Hematopoietic multipotent progenitor cell treated with erythropoietin and hydrocortisone succinate and interleukin-3 and kit ligand, for 6 days (in vitro differentiated cells): Measurements from ENCODE around the gene KSR1.

Source experiments
- DNase-seq: peaks from one replicate; pipeline ENCODE4 v3.0.0-alpha.2; 2015

Gene KSR1

GRCh38 chr17:27558341-27558740, 102.1 kb downstream of the KSR1 start:
- DNase-seq: no peak

- DNase-seq: peak; percentile 45
Measured at GRCh38 chr17:27558842-27559505, 102.7 kb downstream of the KSR1 start.

DNA sequence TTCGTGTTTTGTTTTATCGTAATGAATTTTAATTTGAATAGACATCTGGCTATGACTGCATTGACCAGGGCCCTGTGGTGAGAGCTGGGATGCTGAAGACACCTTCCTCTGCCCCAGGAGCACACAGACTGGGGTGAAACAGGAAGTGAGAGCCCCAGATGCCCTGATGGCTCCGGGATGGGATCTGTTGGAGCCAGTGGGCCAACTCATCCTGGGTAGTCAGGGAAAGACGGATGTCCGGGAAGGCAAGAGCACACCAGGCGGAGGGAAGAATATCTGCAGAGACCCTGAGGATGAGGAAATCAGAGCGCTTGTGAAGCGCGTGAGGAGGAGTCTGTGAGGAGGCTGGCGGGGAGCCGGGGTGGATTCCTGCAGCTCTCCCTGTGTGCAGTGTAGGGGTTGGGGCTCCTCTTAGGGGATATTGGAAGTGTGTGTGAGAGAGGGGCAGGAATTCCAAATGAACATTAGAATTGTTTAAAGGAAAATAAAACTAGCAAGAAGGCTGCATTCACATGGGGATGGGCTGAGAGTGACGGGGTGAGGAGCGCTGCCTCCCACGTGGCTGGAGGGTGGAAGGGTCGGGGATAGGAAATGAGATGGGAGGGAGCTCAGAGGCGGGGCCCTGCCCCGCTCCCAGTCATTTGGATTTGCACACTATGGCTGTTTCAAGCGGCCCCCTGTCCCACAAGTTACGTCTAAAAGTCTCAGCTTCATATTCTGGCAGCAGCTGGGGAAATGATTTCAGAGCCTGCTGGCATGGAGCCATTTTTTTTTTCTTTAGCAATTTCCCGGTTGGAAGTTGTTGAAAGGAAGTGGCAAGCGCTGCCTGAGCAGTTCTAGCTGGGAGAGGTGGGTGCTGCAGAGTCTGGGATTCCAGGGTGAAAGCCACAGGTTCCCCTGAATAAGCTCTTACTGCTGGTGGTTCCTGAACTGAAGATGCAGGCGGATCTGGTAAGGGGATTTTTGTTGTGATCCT, 103.5 kb downstream of the KSR1 start:
- DNase-seq: peak; percentile 49

GRCh38 chr17:27560668-27561067, 104.4 kb downstream of the KSR1 start:
- no peak for DNase-seq

DNA sequence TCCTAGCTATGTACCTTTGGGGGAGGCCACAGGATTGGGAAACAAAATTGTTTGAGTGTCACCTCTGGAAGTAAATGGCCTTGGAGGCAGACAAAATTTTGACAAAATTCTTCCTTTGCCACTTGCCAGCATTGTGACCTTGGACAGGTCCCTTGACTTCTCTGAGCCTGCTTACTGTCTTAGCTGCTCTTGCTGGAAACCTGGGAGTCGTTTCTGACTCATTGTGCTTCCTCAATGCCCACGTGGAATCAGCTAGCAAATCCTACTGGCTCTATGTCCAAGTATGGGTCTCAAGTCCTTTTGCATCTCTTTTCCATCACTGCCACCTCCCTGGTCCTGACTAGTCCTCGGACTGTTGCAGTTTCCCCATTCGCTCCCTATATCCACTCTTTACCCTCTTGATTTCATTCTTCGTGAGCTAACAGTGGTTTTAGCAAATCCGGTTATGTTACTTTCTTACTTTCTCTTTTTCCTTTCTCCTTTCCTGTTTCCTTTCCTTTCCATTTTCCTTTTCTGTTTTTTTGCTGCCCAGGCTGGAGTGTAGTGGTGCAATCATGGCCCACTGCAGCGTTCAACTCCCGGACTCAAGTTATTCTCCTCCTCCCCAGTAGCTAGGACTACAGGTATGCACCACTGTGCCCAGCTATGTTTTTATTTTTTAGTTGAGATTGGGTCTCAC, 106.7 kb downstream of the KSR1 start:
- DNase-seq: no peak

DNA sequence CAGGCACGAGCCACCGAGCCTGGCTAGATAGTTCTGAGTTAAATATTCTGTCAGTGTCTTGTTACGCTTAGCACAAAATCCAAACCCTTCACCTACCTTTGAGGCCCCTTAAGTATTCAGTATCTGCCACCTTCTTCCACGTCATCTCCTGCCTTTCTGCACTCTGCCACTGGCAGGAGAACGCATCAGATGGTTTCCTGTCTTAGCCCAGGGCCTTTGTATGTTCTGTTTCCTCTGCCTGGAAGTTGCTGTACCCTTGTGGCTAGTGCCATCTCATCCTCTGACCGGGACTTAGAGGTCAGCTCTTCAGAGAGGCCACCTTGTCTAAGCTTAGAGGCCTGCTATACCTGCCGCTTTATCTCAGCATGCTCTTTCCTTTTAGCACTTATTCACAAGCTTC, 107.3 kb downstream of the KSR1 start:
- no peak for DNase-seq

GRCh38 chr17:27564463-27564862, 108.2 kb downstream of the KSR1 start:
- peak; percentile 66 for DNase-seq

DNA sequence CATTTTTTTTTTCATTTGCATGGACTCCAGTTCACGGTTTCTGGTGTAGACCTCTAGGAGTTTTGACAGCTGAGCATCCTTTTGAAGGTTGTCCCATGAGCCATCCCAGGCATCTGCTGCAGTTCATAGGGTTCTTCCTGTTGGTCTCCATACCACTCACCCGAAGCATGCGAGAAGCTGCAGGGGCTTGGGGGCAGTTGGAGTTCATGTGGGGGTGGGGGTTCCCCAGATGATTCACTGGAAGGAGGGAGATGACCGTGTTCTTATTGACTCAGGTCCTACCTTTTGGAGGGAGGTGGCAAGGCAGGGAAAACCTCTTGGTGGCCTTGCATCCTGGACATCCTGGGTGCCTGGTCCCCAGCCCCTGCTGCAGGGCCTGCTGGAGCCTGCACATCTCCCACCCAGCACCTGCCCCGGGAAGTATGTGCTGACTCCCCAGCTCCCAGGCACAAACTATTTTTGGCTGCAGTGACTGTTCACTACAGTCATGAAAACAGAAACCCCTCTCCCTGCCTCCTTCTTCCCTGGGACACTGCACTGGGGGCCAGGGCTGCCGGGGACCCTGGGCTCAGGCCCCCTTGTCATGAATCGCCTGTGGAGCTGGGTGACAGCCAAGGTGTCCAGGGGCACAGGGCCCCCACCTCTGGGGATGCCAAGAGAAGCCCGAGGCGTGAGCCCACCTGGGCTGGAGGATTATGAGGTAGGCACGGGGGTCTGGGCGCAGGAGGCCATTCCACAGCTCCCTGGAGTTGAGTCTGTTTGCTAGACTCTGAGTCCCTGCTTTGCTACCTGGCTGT, 109.8 kb downstream of the KSR1 start:
- DNase-seq: no peak

DNA sequence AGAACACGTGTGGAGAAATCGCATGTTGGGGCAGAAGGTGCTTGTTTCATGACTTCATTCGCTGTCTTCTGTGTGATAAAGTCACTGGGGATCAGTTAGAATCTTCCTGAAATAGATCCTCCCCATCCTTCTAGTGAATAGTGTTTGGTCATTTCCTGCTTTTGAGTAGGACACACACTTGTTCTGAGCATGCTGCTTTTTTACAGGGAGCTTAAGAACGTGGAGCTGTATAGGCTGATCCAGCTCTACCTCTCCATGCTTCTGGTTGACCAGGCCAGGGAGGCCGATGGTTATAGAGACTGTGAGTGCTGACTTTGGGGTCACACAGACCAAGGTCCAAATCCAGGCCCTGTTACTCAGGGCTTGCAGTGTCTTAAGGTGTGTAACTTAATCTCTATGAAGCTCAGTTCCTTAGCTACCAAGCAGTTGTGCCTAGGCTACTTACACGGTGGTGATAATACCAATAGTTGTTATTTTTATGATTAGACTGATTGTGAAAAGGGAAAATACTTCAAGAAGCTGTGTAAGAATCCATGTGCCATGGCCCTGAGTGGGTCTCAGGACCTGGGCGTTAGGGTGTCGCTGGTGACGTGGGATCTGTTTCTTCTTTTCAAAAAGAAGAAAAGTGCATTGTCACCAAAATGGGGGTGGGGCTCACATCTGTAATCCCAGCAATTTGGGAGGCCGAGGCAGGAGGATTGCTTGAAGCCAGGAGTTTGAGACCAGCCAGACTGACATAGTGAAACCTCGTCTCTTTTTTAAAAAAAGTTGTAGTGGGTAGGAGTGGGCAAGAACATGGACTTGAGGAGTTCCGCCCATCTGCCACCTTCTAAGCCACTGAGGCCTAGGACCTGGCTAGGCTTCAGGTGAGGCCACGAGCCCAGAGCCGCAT, 110.7 kb downstream of the KSR1 start:
- DNase-seq: peak; percentile 50

- no peak for DNase-seq
Measured at GRCh38 chr17:27567563-27567859, 111.3 kb downstream of the KSR1 start.

- DNase-seq: no peak
Measured at GRCh38 chr17:27568216-27568615, 112.0 kb downstream of the KSR1 start.

- no peak for DNase-seq
Measured at GRCh38 chr17:27568811-27569210, 112.6 kb downstream of the KSR1 start.

DNA sequence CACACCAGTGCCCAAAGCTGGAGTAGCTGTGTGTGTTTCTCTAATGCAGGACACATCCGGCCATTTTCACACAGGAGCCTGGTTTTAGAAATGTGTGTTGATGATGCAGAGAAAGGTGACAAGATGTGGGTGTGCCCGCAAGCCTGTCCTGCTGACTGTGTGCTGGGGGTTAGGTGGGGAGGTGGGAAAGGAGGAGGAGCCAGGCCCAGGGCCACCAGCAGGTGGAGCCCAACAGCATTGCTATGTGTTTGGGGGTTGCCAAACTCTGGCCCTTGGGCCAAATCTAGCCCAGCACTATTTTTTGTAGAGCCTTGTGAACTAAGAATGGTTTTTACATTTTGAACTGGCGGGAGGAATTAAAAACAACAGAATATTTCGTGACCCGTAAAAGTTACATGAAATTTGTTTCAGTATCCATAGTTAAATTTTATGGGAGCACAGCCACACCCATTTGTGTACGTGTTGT, 113.0 kb downstream of the KSR1 start:
- DNase-seq: peak; percentile 92

DNA sequence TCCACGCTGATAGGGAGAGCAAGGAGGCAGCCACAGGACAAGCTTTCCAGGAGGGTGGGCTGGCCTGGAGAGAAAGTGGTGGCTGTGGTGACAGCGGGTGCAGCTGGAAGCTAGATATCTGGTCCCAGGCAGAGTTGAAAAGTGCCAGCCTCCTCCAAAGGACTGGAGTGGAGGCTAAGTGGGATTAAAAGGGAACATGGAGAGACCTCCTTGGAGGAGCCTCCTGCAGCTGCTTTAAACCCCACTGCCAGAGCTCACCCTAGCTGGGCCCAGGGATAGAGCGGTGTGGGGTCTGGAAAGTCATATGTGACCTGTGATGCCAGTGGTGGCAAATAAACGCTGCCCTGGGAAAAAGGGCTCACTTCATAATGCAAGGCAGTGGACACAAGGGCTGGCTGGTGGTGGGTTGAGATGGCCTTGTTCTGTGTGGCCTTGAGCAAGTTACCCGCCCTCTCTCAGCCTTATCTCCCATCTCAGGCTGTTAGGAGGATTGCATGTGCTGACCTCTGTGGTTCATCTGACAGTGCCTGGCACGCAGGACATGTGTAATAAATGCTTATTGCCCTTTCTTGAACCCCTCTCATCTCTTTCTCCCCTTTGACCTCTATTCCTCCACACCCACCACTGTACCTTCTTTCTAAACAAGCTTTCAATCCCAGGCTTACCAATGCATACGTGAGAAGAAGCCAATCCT, 113.8 kb downstream of the KSR1 start:
- DNase-seq: peak; percentile 96

- DNase-seq: no peak
Measured at GRCh38 chr17:27570578-27570914, 114.3 kb downstream of the KSR1 start.

DNA sequence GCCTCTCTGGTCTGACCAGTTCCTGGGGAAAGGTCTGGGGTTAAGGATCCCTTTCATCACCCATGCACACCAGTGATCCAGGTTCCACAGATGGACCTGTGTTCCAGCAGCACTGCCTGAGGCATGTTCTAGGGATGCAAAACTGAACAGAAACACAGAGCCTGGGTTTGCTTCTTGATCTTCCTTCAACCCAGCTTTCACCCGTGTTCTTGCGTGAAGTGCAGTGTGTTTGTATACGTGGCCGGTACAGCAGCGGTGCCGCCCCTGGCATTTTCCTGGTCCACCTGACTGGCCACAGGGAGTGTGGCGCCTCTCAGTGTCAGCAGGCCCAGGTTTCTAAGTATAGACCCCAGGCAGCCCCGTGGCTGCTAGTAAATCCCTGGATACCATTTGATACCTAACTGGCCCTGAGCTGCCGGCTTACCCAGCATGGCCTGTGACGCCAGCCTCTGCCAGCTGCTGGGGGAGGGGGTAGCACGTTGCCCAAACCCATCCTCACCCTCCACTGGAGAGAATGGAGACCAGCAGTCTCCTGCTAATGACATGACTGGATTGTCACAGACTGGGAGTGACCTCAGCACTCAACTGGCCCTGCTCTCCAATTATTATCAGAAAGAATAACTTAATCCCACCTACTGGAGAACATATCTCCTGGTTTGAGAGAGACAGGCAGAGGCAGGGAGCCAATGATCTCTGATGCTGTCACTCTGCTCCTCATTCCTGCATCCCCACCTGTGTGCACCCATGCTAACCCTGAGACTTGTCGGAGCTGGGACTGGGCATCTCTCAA, 115.5 kb downstream of the KSR1 start:
- peak; percentile 53 for DNase-seq

- peak; percentile 85 for DNase-seq
Measured at GRCh38 chr17:27572665-27573064, 116.4 kb downstream of the KSR1 start.

DNA sequence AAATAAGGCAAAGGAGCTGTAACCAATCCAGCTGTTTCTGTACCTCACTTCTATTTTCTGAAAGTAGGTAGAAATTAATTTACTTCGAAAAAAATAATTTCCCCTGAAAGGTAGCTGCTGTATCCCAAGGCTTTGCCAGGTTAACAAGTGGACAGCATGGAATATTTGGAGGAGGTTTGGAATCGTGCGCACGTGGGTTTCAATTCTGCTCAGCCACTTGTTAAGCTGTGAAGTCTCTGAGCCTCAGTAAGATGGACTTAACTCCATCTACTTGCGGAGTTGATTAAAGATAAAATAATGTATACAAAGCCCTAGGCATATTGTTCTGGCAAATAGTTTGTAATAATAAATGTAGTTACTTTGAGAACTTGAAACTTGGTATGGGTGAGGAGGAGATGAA, 117.3 kb downstream of the KSR1 start:
- DNase-seq: no peak

DNA sequence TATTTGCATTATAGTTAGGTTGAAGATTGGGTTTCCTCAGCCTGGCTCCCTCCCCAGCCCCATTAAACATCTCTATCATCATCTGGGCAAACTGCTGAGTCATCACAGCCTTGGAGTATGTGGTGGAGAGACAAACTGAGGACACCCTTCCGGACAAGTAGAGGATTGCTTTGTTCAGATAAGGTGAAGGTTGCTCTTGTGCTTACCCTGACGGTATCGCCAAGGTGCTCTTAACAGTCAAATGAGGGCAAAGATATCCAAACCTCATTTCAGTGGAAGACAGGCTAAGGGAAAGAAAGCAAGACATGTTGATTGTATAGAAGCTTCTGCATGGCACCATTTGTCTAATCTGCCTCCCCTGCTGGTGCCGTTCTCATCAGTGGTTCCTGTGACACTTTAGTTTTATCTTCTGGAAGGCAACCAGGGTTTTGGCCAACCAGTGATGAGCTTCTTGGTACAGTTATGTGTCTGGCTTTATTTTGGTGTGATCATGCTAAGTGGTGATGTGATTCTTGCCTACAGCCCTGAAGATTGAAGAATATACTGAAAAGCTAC, 117.8 kb downstream of the KSR1 start:
- DNase-seq: peak; percentile 99
